K562 (cell line): Measurements from ENCODE around the gene PTGES3. TPM values are rescaled to one million over a fixed set of nuclear protein-coding genes. Genes with fewer than 3 reads are reported as not detected.

Experiments
- CBX2 ChIP-seq: fragments of 200-600 bp; sonication (generic); IDR thresholded peaks from one replicate; pipeline ENCODE4 v1.6.1; 2012; ENCODE audit warnings: mild to moderate bottlenecking, low read length, inconsistent platforms; ENCODE audit not compliant: insufficient read depth, poor library complexity, severe bottlenecking
- CCAR2 ChIP-seq: fragments of 200-400 bp; formaldehyde crosslinking; IDR thresholded peaks from 2 replicates; pipeline ENCODE4 v1.6.1; 2017; ENCODE audit warnings: mild to moderate bottlenecking, low read depth, low read length
- CTBP1 ChIP-seq: fragments of 450-650 bp; IDR thresholded peaks from 2 replicates; pipeline ENCODE4 v1.6.1; 2016; ENCODE audit warnings: borderline replicate concordance
- E2F3 ChIP-seq: fragments of 250-450 bp; sonication (Bioruptor Pico); IDR thresholded peaks from 2 replicates; pipeline ENCODE4 v1.4.0; 2020; ENCODE audit warnings: mild to moderate bottlenecking
- ELF4 ChIP-seq: fragments of 450-650 bp; formaldehyde crosslinking; IDR thresholded peaks from 2 replicates; pipeline ENCODE4 v1.4.0; 2022; ENCODE audit warnings: missing genetic modification characterization
- ESRRA ChIP-seq: fragments of 450-650 bp; IDR thresholded peaks from 2 replicates; pipeline ENCODE4 v1.6.1; 2014; ENCODE audit warnings: low read depth, mild to moderate bottlenecking, moderate library complexity, borderline replicate concordance
- ETV6 ChIP-seq, 3 experiments: fragments of 150-350 bp in 1 of 3; sonication (generic) in 1 of 3; formaldehyde crosslinking in 1 of 3; IDR thresholded peaks; 2 replicates each; pipeline versions ENCODE4 v1.6.1 to v1.8.0; 2014 to 2022; ENCODE audit warnings: borderline replicate concordance in 2 of 3, low read depth in 2 of 3, antibody characterized with exemption in 1 of 3, low read length in 1 of 3, mild to moderate bottlenecking in 1 of 3, missing genetic modification reagents in 1 of 3
- GABPA ChIP-seq: fragments of 200-800 bp; sonication (Bioruptor generic); conservative IDR thresholded peaks from 2 replicates; pipeline ENCODE4 v1.6.1; 2016; ENCODE audit warnings: low read depth, missing genetic modification characterization, missing compliant biosample characterization
- HDAC6 ChIP-seq: IDR thresholded peaks from 2 replicates; pipeline ENCODE4 v1.6.1; 2012; ENCODE audit warnings: low read depth, mild to moderate bottlenecking, control low read depth, inconsistent platforms, low read length, moderate library complexity
- MYC ChIP-seq, 2 experiments: fragments of 250-450 bp in 1 of 2; sonication (Bioruptor Pico) in 1 of 2; IDR thresholded peaks; 2 replicates each; pipeline versions ENCODE4 v1.5.1 to v1.6.1; 2012 to 2021; ENCODE audit warnings: low read depth in 2 of 2, borderline replicate concordance in 1 of 2, improper control_type of control experiment in 1 of 2, low read length in 1 of 2, mild to moderate bottlenecking in 1 of 2, moderate library complexity in 1 of 2
- NRF1 ChIP-seq, 2 experiments: fragments of 450-650 bp; IDR thresholded peaks in 1 of 2; conservative IDR thresholded peaks in 1 of 2; 2 replicates each; pipeline ENCODE4 v1.6.1; 2014; ENCODE audit warnings: mild to moderate bottlenecking in 2 of 2
- PHTF2 ChIP-seq: fragments of 250-450 bp; sonication (Bioruptor Pico); IDR thresholded peaks from 2 replicates; pipeline ENCODE4 v1.5.0; 2021; ENCODE audit warnings: mild to moderate bottlenecking
- POLR2G ChIP-seq: fragments of 200-400 bp; formaldehyde crosslinking; IDR thresholded peaks from 2 replicates; pipeline ENCODE4 v1.6.1; 2017; ENCODE audit warnings: low read depth, mild to moderate bottlenecking, antibody characterized with exemption, low read length, moderate library complexity
- SOX6 ChIP-seq: fragments of 450-650 bp; IDR thresholded peaks from 2 replicates; pipeline ENCODE4 v1.6.1; 2014; ENCODE audit warnings: mild to moderate bottlenecking
- ZFP36 ChIP-seq: fragments of 150-350 bp; IDR thresholded peaks from 2 replicates; pipeline ENCODE4 v1.6.1; 2018; ENCODE audit warnings: low read length, low read depth; ENCODE audit not compliant: partially characterized antibody
- ZNF668 ChIP-seq: fragments of 250-450 bp; sonication (Bioruptor Pico); IDR thresholded peaks from 2 replicates; pipeline ENCODE4 v1.8.0; 2022; ENCODE audit warnings: mild to moderate bottlenecking, inconsistent platforms
- polyA plus RNA-seq, 8 experiments: library from polyadenylated mRNA; depleted of rRNA in 4 of 8; stranded (reverse) in 5 of 8; unstranded in 3 of 8; fragments of >200 nt; fragmentation: Nextera tagmentation in 2 of 8; fragmentation: Illumina TruSeq in 1 of 8; extraction: Ambion mirVana in 2 of 8; extraction: Trizol in 1 of 8; gene quantifications; 2 replicates each; pipeline versions ENCODE4 v1.2.1 to v1.2.3, GENCODE V29; 2011 to 2014; ENCODE audit warnings: inconsistent platforms in 1 of 8, missing spikeins in 1 of 8
- total RNA-seq, 7 experiments: library from RNA; depleted of rRNA in 6 of 7; stranded (reverse); fragments of >200 nt in 6 of 7; fragmentation: Illumina TruSeq in 2 of 7; extraction: Trizol in 2 of 7; gene quantifications; 2 replicates each; pipeline versions ENCODE4 v1.2.1 to v1.2.3, GENCODE V29; 2011 to 2021; ENCODE audit warnings: low replicate concordance in 1 of 7
- TF ChIP-seq, protein P1 (sequence below), 3 experiments: fragments of 200-800 bp in 1 of 3; sonication (Bioruptor generic) in 1 of 3; sonication (generic) in 1 of 3; formaldehyde crosslinking in 1 of 3; IDR thresholded peaks; 2 replicates each; pipeline versions ENCODE4 v1.6.1 to v1.8.0; 2016 to 2022; ENCODE audit warnings: mild to moderate bottlenecking in 2 of 3, missing compliant biosample characterization in 2 of 3, missing genetic modification characterization in 2 of 3, missing genetic modification reagents in 1 of 3
- TF ChIP-seq, protein P2 (sequence below): sonication (generic); formaldehyde crosslinking; IDR thresholded peaks from 2 replicates; pipeline ENCODE4 v1.9.0; 2022; ENCODE audit warnings: mild to moderate bottlenecking, missing genetic modification reagents
- TF ChIP-seq, protein P3 (sequence below): sonication (generic); formaldehyde crosslinking; IDR thresholded peaks from 2 replicates; pipeline ENCODE4 v1.8.0; 2023; ENCODE audit warnings: missing genetic modification reagents, mild to moderate bottlenecking, borderline replicate concordance

Gene PTGES3
- total and polyA plus RNA-seq, 9 of the 15 experiments (the other 6 are each of a cell fraction or from before 2014, with no cell fraction given), result 163 to 501 (median 213) TPM

DNA sequence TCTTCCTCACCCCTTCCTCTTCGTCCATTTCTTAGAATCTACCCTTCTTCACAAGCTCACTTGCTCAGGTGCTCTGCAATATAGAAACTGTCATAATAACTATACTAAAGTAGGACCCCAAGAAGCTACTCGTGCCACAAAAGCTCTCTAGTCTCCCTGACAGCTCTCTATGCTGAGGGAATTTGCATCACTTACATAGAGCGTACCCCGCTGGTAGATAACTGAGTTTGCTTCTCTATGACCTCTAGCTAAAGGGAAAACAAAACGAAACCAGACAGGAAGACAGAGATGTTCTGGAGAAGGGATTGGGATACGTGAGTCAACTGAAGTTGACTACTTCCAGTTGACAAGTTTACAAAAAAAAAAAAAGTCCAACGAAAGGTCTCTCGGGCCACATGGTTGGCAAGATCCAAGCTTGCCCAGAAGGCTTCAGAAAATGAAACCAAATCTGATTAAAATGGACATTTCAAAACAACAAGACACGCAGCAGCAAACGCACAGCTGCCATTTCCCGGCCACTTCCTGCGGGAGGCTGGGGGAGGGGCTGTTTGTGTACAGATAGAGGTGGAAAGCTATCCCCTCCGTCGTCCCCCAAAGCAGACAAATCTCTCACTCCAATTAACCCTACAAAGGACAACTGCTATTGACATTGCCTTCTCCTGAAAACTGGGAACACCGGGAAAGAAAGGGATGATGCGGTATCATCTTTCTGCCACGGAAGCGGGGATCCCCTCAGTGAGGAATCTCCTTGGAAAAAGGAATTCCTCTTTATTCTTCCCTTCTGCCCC, 59.2 kb downstream of the PTGES3 start (continued):
- TF ChIP-seq, protein P1, sequence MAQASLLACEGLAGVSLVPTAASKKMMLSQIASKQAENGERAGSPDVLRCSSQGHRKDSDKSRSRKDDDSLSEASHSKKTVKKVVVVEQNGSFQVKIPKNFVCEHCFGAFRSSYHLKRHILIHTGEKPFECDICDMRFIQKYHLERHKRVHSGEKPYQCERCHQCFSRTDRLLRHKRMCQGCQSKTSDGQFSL (CRISPR knock-in tag; IDR thresholded peaks at IDR 0.05), result no peak
- TF ChIP-seq, protein P1 (tag; IDR thresholded peaks at IDR 0.05), result no peak
- TF ChIP-seq MYC (IDR thresholded peaks at IDR 0.05; ENCODE audit: low read depth, low read length), result peak; percentile 44; the same call in 1 of the 2 replicates
- TF ChIP-seq MYC (CRISPR knock-in tag; IDR thresholded peaks at IDR 0.05; ENCODE audit: borderline replicate concordance, low read depth), result no peak
- TF ChIP-seq, protein P2, sequence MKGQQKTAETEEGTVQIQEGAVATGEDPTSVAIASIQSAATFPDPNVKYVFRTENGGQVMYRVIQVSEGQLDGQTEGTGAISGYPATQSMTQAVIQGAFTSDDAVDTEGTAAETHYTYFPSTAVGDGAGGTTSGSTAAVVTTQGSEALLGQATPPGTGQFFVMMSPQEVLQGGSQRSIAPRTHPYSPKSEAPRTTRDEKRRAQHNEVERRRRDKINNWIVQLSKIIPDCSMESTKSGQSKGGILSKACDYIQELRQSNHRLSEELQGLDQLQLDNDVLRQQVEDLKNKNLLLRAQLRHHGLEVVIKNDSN (CRISPR knock-in tag), result no peak
- TF ChIP-seq ETV6 (IDR thresholded peaks at IDR 0.05; ENCODE audit: borderline replicate concordance in 1 of 2, low read depth in 2 of 2, low read length in 1 of 2), result peak in 1 of 2 experiments; percentile 46; a peak in 1 of 4 replicates
- TF ChIP-seq ETV6 (CRISPR knock-in tag; IDR thresholded peaks at IDR 0.05; ENCODE audit: borderline replicate concordance), result no peak
- no peak for TF ChIP-seq E2F3
- no peak for TF ChIP-seq PHTF2
- no peak for TF ChIP-seq POLR2G
- no peak; the same call in 1 of the 2 replicates for TF ChIP-seq CTBP1
- peak; percentile 73 for TF ChIP-seq GABPA
- TF ChIP-seq ESRRA, result peak; percentile 33; the same call in 1 of the 2 replicates
- TF ChIP-seq, protein P3, sequence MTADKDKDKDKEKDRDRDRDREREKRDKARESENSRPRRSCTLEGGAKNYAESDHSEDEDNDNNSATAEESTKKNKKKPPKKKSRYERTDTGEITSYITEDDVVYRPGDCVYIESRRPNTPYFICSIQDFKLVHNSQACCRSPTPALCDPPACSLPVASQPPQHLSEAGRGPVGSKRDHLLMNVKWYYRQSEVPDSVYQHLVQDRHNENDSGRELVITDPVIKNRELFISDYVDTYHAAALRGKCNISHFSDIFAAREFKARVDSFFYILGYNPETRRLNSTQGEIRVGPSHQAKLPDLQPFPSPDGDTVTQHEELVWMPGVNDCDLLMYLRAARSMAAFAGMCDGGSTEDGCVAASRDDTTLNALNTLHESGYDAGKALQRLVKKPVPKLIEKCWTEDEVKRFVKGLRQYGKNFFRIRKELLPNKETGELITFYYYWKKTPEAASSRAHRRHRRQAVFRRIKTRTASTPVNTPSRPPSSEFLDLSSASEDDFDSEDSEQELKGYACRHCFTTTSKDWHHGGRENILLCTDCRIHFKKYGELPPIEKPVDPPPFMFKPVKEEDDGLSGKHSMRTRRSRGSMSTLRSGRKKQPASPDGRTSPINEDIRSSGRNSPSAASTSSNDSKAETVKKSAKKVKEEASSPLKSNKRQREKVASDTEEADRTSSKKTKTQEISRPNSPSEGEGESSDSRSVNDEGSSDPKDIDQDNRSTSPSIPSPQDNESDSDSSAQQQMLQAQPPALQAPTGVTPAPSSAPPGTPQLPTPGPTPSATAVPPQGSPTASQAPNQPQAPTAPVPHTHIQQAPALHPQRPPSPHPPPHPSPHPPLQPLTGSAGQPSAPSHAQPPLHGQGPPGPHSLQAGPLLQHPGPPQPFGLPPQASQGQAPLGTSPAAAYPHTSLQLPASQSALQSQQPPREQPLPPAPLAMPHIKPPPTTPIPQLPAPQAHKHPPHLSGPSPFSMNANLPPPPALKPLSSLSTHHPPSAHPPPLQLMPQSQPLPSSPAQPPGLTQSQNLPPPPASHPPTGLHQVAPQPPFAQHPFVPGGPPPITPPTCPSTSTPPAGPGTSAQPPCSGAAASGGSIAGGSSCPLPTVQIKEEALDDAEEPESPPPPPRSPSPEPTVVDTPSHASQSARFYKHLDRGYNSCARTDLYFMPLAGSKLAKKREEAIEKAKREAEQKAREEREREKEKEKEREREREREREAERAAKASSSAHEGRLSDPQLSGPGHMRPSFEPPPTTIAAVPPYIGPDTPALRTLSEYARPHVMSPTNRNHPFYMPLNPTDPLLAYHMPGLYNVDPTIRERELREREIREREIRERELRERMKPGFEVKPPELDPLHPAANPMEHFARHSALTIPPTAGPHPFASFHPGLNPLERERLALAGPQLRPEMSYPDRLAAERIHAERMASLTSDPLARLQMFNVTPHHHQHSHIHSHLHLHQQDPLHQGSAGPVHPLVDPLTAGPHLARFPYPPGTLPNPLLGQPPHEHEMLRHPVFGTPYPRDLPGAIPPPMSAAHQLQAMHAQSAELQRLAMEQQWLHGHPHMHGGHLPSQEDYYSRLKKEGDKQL, result no peak
- TF ChIP-seq CCAR2, result no peak
- peak; percentile 20 to 26; a peak in 1 of 4 replicates for TF ChIP-seq NRF1 (conservative IDR thresholded peaks at IDR 0.05 in 1 of 2, IDR thresholded peaks at IDR 0.05 in 1 of 2)
- TF ChIP-seq ZFP36, result no peak
- TF ChIP-seq CBX2, result no peak
- no peak for TF ChIP-seq HDAC6
- no peak for TF ChIP-seq ELF4 (CRISPR knock-in tag)
- TF ChIP-seq SOX6, result no peak
- no peak for TF ChIP-seq ZNF668 (CRISPR knock-in tag)
